GM19240 (cell line): ENCODE results near the gene EPHB4.

Experiments used
- DNase-seq: peaks from one replicate; pipeline ENCODE4 v3.0.0; 2011; ENCODE audit warnings: low spot score; ENCODE audit not compliant: insufficient read length

EPHB4 gene

DNA sequence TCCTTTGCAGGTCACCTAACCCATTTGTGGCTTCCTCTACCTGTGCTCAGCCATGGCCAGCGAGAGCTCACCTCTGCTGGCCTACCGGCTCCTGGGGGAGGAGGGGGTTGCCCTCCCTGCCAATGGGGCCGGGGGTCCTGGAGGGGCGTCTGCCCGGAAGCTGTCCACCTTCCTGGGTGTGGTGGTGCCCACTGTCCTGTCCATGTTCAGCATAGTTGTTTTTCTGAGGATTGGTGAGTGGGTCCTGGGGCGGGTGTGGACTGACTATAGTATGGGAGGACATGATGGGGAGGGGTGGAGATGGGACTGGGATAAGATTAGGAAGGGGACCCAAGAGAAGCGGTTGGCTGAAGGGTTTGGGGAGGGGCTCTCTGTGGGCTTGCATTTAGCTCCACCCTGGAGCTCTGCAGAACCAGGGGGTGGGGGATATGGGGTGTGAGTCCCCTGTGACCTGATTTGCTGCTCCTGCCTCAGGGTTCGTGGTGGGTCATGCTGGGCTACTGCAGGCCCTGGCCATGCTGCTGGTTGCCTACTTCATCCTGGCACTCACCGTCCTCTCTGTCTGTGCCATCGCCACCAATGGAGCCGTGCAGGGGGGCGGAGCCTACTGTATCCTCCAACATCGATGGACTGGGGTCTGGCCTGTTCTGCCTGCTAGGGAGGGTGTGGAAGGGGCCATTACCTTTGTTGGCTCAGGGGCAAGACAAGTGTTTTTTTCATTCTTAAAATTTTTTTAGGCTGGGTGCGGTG is 27.0 kb upstream of the EPHB4 start:
- DNase-seq = no peak

DNA sequence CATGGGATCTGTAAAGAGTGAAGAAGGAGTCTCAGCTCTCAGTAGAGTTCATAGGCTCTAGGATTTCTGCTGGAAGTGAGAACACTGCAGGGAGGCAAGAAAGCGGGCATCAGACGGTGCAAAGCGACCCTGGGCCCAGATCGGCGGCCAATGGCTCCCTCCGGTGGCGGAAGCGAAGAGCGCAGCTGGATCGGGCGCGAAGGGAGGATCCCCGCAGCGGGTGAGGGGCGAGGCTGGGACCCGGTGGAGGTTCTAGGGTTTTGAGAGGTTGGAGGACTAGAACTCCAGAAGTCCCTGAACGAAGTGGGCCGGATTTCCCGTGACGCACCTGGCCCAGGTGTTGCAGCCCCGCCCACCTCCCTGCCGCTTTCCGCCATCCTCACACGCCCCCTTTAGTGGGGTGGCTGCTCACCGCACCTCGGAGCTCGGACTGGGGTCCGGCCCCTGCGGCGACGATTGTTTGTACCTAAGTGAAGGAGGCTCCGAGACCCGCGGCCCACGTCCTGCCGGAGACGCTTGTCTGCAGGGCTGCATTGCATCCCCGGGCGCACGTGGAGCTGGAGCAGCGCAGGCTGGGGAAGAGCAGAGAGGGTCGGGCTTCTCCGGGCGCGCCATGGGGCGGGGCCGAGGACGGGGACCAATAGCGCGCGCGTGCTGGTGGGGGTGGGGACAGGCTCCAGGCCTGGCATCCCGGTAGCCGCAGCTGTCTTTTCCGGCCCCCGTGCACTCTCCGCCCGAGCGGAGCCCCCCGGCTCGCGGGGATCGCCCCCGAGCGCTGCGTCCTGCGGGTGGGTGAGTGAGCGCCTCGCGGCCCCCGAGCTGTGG is 24.9 kb upstream of the EPHB4 start, which contains the start of gene SLC12A9:
SLC12A9 (plus strand) TSS at position 666 of the 825 bp plus-strand sequence. CDS start 1,485 bp downstream, outside the sequence.
- DNase-seq = peak; percentile 97

DNA sequence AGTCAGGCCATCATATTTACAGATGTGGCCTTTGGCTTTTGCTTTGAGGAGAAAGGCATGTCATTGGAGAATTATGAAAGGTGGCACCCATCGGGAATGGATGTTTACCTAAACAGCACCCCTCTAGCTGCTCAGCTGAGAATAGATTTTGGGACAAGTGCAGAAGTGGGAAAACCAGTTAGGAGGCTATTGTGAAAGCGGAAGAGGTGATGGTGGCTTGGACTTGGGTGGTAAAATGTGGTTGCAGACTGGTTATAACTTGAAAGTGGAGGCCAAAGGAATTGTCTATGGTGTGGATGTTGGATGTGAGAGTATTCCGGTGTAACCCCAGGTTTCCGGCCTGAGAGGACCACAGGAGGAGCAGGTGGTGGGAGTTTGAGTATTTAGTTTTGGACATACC is 20.0 kb upstream of the EPHB4 start:
- no peak for DNase-seq

DNA sequence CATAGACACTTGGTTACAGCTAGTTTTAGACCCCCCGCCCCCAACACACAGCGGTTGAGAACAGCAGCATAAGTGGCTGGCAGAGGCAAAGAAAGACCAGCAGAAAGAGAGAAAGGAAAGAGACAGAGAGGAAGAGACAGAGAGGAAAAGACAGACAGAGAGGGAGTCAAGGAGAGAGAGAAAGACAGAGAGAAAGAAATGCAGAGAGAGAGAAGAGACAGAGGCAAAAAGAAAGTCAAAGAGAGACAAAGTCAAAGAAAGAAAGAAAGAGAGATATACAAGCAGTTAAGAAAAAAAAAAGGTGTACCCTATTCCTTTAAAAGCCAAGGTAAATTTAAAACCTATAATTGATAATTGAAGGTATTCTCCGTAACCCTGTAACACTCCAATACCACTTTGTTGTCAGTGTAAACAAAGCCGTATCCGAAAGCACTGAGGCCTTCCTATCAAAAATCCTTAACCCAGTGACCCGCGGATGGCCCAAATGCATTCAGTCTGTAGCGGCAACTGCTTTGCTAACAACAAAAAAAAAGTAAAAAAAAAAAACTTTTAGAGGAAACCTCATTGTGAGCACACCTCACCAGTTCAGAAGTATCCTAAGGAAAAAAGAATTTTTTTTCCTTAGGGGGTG is 13.3 kb upstream of the EPHB4 start:
- no peak for DNase-seq

DNA sequence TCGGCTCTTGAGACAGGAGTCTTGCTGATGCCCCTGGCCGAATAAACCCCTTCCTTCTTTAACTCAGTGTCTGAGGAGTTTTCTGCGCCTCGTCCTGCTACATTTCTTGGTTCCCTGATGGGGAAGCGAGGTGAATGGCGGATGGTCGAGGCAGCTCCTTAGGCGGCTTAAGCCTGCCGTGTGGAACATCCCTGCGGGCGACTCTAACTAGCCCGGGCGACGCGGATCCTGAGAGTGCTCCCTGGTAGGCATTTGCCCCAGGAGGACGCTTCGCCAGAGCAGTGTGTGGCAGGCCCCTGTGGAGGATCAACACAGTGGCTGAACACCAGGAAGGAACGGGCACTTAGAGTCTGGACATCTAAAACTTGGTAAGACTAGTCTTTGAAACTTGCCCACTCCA is 12.0 kb upstream of the EPHB4 start:
- DNase-seq = no peak

DNA sequence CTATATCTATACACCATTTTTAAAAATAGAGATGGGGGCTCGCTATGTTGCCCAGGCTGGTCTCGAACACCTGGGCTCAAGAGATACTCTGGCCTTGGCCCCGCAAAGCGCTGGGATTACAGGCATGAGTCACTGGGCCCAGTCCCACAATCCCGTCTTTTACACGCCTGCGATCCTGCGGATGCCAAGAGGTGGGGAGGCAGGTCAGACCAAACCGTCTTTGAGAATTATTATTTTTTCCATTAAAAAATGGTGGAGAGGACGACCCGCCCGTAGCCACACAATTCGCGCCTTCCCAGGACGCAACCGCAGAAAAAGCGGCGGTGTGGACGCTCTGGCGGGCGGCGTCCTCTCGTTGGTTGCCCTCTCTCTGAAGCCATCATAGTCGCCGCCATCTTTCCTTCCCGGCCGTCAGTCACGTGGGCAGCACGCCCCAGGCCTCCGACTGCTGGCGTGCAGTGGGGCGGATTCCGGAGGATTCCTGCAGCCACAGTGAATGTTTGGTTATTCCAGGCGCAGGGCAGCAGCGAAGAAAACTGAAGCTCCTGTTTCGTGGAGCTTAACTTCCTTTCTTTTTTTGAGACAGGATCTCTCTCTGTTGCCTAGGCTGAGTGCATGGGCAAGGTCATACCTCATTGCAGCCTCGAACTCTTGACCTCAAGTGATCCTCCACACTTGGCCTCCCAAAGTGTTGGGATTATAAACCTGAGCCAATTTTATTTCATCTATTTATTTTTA is 9.9 kb upstream of the EPHB4 start:
- peak; percentile 89 for DNase-seq

DNA sequence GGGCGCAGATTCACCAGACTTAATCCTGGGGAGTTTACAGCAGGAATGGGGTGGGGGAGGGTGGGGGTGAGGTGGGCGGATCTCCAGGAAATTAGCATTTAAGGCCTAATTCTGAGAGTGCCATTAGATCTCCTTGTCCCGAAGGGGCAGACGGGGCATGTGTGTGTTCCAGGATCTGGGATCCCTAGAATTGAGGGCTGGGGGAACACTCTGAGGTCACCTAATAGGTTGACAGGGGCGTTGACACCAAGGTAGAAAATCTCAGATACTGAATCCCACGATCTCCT is 9.4 kb upstream of the EPHB4 start:
- DNase-seq = no peak

DNA sequence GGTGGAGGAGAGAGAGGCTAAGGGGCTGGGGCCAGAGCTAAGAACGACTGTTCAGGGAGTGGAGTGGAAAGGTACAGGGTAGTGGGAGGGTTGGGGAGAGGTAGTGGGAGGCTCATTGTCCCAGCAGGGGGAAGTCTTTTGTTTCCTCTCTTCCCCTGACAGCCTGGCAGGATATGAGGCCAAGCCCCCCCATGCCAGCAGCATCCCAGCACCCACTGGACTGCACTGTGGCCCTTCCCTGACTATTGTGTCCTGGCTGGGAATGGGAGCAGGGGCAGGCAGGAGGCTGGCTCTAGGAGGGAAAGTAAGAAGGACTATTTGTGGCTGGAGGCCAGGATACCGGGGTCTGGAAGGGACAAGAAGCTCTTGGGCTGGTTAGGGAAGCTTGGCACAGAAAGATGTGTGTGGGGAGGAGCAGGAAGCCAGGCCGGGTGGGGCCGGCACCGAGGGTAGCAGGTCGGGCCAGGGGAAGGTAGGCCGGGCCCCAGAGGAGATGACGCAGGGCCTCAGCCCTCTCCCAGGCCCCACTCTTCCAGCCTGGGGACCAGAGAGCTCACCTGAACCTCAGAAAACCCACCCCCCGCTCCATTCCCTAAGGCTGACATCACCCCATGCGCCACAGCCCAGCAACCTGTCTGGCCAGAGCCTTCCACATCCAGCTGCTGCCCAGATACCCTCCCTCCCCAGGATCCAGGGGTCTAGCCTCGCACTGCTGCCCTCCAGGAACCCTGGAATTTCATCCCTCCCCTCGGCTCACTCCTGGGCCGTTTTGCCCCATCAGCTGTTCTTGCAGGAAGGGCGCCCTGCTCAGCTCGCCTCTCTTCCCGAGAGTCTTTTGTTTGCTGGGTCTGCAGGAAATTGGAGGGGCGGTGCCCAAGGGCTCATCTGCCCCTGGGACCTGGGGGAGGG is 8.8 kb upstream of the EPHB4 start:
- no peak for DNase-seq

DNA sequence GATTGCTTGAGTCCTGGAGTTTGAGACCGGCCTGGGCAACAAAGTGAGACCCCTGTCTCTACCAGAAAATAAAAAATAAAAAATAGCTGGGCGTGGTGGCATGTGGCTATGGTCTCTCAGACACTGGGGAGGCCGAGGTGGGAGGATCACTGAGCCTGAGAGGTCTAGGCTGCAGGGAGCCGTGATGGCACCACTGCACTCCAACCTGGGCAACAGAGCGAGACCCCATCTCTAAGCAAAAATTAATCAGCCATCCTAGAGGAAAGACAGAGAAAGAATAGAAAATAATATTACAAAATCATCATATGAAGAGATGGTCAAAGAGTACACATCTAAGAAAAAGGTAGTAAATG is 4.9 kb upstream of the EPHB4 start:
- DNase-seq = no peak

DNA sequence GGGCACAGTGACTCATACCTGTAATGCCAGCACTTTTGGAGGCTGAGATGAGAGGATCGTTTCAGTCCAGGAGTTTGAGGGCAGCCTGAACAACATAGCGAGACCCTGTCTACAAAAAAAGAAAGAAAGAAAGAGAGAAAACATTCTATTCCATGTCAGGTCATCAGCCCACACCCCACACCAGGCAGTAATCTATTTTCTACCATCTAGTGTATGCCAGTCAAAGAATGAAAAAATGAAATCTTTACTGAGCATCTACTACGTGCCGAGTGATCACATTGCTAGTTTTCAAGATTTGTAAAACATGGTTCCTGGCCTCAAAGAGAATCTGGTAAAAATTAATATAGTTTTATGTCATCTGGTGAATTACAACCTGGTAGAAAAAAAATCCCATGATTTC is 3.1 kb upstream of the EPHB4 start:
- DNase-seq = no peak

DNA sequence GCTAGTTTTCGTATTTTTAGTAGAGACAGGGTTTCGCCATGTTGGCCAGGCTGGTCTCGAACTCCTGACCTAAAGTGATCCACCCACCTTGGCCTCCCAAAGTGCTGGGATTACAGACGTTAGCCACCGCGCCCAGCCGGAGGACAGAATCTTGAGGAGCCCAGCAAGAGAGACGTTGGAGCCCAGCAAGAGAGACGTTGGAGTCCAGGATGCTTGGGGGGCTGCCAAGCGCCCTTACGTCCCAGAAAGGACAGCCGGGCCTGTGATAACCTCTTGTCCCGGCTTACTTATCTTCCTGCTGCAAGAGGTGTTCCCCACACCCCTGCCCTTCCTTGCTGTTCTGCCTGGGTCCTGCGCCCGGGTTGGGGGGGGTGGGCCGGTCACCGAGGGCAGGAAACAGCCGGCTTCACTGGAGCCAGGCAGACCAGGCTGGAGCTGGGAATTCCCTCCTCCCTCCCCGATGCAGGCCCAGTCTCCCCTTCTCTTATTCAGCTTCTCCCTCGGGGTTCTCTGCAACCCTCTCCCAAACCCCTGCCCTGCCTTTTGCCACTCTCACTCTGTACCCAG is 1.9 kb upstream of the EPHB4 start:
- no peak for DNase-seq

DNA sequence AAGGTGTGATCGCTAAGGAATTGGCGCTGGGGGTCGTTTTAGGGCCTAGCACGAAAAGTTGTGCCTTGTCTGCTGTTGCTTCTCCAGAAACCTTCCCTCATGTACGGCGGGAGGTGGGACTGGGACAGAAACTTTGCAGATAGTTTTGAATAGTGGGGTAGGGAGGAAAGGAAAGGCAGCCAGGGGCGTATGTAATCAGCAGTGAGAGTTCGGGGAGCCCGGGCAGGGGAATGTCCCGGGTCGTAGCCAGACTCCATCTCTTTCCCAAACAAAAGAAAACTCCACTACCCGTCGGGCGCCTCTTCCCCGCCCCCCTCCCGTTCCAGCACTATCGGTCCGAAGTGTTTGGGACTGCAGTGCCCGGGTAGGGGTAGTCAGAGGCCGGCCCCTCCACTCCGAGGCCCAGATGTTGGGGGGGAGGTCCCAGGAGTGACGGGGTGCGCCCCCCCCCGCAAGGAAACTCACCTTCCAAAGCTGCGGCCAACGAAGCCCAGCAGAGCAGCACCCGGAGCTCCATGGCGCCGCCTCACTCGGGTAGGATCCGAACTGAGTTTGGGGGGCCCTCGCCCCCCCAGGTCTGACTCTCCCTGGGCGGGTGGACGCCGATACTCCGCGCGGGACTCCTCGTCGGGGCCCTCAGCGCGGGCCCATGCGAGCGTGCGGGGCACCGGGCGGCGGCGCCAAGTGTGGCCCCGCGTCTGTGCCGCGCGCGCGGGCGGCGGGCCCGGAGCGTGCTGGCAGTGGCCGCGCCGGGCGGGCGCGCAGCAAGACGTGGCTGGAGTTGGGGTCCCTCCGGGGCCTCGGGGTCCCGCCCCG is 601 bp downstream of the EPHB4 start:
- DNase-seq = no peak

DNA sequence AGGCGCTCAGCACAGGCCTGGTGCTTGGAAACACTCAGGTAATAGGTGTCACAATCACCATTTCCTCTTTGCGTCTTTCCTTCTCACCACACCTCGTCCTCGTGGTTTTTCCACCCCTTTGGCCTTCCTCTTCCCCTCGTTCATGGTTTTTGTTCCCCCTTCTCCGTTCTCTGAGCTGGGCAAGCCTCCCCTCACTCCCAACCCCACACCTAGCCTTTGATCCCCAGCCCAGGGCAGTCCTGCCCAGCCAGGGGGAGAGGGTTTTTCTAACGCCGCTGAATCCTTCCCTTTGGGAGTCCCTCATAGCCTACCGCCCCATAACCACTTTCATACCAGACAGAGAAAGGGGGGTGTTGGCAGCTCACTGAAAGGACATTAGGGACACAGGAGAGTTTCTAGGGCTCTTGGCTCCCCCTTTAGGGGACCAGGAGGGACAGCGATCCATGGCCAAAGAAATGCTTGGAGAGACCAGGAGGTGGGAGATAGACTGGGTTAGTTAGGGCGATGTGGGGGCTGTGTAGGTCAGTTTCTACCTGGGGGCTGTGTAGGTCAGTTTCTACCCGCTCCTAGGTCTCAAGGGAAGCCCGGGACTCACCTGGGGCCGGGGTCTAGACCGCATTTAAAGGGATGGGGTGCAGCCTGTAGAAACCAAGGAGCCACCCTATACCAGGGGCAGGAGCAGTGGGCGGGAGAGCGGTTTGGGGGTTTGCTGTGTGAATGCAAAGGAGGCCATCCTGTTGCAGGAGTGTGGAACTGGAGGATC is 1.4 kb downstream of the EPHB4 start:
- DNase-seq = no peak

DNA sequence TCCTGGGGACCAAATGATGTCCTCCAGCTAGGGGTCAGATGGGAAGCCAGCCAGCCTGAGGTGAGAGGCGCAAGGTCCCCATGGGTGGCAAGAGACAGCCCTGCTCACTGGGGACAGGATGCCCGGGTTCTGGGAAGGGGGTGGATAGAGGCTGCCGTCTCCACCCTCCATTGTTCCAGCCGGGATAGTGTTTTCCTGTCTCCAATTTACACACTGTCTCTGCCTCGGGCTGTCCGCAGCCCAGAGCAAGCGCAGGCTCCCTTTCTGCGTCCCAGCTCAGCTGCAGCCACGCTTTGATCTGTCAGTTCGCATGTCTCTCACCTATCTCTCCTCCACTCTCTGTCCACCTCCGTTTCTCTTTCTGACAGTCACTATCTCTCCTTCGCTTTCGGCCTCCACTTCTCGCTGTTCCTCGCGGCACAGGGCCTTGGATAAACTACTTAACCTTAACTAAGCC is 2.1 kb downstream of the EPHB4 start:
- no peak for DNase-seq

DNA sequence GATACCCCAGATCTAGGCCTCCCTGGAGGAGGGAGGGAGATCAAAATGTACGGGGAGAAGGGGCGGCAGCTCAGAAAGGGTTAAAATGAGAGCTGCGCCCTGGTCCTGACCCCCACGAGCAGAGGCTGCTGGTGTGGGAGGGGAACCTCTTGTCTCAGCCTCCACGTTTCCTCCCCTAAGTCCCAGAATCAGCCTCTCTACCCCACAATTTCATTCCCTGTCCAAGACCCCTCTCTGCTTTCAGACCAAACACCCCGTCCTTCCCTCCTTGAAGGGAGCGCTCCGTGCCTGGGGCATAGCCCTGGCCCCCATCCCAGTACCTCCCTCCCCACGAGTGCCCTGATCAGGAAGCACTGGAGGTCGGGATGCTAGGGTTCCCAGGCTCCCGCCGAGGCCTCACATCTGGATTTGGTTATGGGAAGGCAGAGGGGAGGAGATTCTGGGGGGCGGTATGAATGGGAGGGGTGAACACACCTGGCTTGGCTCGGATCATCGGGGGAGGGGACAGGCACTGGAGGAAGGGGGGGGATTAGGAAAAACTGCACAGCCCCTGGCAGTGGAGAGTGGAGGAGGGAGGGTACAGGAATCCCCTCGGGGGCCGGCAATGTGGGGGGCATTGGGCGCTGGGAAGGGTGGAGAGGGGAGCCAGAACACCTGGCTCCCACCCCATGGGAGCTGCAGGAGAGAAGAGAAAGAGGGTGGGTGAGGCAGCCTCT is 2.7 kb downstream of the EPHB4 start:
- DNase-seq = no peak

DNA sequence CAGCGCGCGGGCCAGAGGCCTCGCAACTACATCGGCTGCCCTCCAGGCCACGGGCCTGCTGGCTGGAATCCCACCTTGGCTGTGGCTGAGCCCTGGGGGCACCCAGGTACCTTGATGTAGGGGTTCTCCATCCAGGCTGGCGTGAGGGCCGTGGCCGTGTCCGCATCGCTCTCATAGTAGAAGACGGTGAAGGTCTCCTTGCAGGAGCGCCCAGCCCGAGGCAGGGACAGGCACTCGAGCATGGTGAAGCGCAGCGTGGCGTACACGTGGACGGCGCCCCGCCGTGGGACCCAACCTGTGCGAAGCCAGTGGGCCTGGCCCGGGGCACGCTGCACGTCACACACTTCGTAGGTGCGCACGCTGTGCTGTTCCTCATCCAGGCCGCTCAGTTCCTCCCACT is 3.8 kb downstream of the EPHB4 start:
- DNase-seq = no peak

DNA sequence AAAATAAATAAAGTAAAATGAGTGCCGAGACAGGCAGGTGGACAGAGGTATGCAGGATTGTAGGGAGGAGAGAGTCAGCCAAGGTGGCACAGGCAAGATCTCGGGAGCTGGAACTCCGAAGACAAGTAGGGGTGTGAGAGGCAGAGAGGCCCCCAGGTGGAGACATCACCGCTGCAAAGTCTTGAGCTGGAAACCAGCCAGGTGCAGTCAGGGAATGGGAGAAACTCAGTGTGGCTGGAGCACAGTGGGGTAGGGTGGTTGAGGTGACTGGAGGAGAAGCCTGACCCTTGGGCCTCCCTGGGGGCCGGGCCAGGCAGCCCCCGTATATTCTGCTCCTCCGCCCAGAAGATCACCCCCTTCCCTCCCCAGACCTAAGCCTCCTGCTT is 4.2 kb downstream of the EPHB4 start:
- no peak for DNase-seq
